Smooth muscle cell (in vitro differentiated cells): ENCODE measurements around the gene COPB2. TPM values are rescaled to one million over a fixed set of nuclear protein-coding genes. Genes with fewer than 3 reads are reported as not detected.
A peak's percentile ranks its signal among the peaks of the same experiment; 100 is the strongest.

Experiments
- DNase-seq: peaks from one replicate; lab custom pipeline; 2025; ENCODE audit not compliant: unreplicated experiment; lab: John Stamatoyannopoulos, UW
- H2AFZ ChIP-seq: fragments of 200-600 bp; sonication (generic); 2 replicates; pipeline ENCODE4 v1.6.0; 2016; ENCODE audit warnings: antibody characterized with exemption, low read depth, mild to moderate bottlenecking
- H3F3A ChIP-seq: fragments of 200-600 bp; sonication (generic); 2 replicates; pipeline ENCODE4 v1.6.0; 2017; ENCODE audit warnings: antibody characterized with exemption, low read depth
- H3K27ac ChIP-seq: fragments of 200-600 bp; sonication (generic); 2 replicates; pipeline ENCODE4 v1.5.1; 2016; ENCODE audit warnings: low read depth, mild to moderate bottlenecking
- H3K27me3 ChIP-seq: fragments of 200-600 bp; sonication (generic); 2 replicates; pipeline ENCODE4 v1.6.1; 2016; ENCODE audit warnings: low read depth, mild to moderate bottlenecking
- H3K36me3 ChIP-seq: fragments of 200-600 bp; sonication (generic); 2 replicates; pipeline ENCODE4 v1.5.1; 2016; ENCODE audit warnings: low read depth
- H3K4me1 ChIP-seq: fragments of 200-600 bp; sonication (generic); 2 replicates; pipeline ENCODE4 v1.5.1; 2016; ENCODE audit warnings: low read depth
- H3K4me2 ChIP-seq: fragments of 200-600 bp; sonication (generic); 2 replicates; pipeline ENCODE4 v1.6.0; 2016; ENCODE audit warnings: mild to moderate bottlenecking
- H3K4me3 ChIP-seq: fragments of 200-600 bp; sonication (generic); 2 replicates; pipeline ENCODE4 v1.5.1; 2016; ENCODE audit warnings: mild to moderate bottlenecking
- H3K79me2 ChIP-seq: fragments of 200-600 bp; sonication (generic); 2 replicates; pipeline ENCODE4 v1.6.0; 2016; ENCODE audit warnings: low read depth, mild to moderate bottlenecking
- H3K9ac ChIP-seq: fragments of 200-600 bp; sonication (generic); 2 replicates; pipeline ENCODE4 v1.6.0; 2016; ENCODE audit warnings: low read depth
- H3K9me3 ChIP-seq: fragments of 200-600 bp; sonication (generic); replicated peaks from 2 replicates; pipeline ENCODE4 v1.5.1; 2016; ENCODE audit warnings: low read depth
- H4K20me1 ChIP-seq: fragments of 200-600 bp; sonication (generic); 2 replicates; pipeline ENCODE4 v1.6.0; 2016; ENCODE audit warnings: low read depth
- WGBS: methylation state at CpG from one replicate; pipeline ENCODE4 v1.1.7; 2016; ENCODE audit warnings: low lambda C conversion rate; 5-methylcytosine and 5-hydroxymethylcytosine counted together
- polyA plus RNA-seq: library from polyadenylated mRNA; unstranded; fragments of >200 nt; fragmentation: Nextera tagmentation; extraction: Ambion mirVana; gene quantifications from 2 replicates; pipeline ENCODE4 v1.2.1, GENCODE V29; 2016
- total RNA-seq: library from RNA; depleted of rRNA; stranded (reverse); fragments of >200 nt; gene quantifications from 2 replicates; pipeline ENCODE4 v1.2.3, GENCODE V29; 2014
- TF ChIP-seq, protein P1 (sequence below): fragments of 200-600 bp; sonication (generic); IDR thresholded peaks from 2 replicates; pipeline ENCODE4 v1.5.1; 2017; ENCODE audit warnings: borderline replicate concordance, mild to moderate bottlenecking, antibody characterized with exemption; ENCODE audit not compliant: insufficient read depth, poor library complexity, severe bottlenecking

COPB2 gene
- total and polyA plus RNA-seq, 2 experiments from 2014 or later = 157 to 194 TPM

GRCh38 chr3:139380575-139380974 is 8.9 kb downstream of the COPB2 start:
- peaks cover 43% of the 10 kb centered on the region for H3K36me3 ChIP-seq

GRCh38 chr3:139378587-139379241 is 10.7 kb downstream of the COPB2 start:
- WGBS = 94% methylated on average over 3 of the region's 3 CpGs
- TF ChIP-seq, protein P1, sequence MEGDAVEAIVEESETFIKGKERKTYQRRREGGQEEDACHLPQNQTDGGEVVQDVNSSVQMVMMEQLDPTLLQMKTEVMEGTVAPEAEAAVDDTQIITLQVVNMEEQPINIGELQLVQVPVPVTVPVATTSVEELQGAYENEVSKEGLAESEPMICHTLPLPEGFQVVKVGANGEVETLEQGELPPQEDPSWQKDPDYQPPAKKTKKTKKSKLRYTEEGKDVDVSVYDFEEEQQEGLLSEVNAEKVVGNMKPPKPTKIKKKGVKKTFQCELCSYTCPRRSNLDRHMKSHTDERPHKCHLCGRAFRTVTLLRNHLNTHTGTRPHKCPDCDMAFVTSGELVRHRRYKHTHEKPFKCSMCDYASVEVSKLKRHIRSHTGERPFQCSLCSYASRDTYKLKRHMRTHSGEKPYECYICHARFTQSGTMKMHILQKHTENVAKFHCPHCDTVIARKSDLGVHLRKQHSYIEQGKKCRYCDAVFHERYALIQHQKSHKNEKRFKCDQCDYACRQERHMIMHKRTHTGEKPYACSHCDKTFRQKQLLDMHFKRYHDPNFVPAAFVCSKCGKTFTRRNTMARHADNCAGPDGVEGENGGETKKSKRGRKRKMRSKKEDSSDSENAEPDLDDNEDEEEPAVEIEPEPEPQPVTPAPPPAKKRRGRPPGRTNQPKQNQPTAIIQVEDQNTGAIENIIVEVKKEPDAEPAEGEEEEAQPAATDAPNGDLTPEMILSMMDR = no peak
- Histone ChIP-seq H3F3A (peaks cover 5% of the 10 kb centered on the region), H3K27me3 (no peaks in the 10 kb centered on the region), H2AFZ (no peak overlapping the region), H3K9me3 (no peaks in the 10 kb centered on the region), H3K4me3 (no peak overlapping the region), H3K36me3 (peaks cover 60% of the 10 kb centered on the region), H3K9ac (no peak overlapping the region), H3K27ac (no peak overlapping the region), H3K4me1 (no peaks in the 10 kb centered on the region), H3K4me2 (no peak overlapping the region), H4K20me1 (peaks cover 100% of the 10 kb centered on the region), H3K79me2 (peaks cover 89% of the 10 kb centered on the region)
- no peak for DNase-seq

More at GRCh38 chr3:139380575-139380974, 8.9 kb downstream of the COPB2 start:
- H3K4me2 ChIP-seq = no peak overlapping the region
- no peaks in the 10 kb centered on the region for H3K27me3 ChIP-seq
- TF ChIP-seq, protein P1 = no peak
- peaks cover 100% of the 10 kb centered on the region for H4K20me1 ChIP-seq
- no peak for DNase-seq
- WGBS = 95% methylated on average over 4 of the region's 4 CpGs
- no peaks in the 10 kb centered on the region for H3K9me3 ChIP-seq
- H3K9ac ChIP-seq = no peak overlapping the region
- no peak overlapping the region for H3K4me3 ChIP-seq
- peaks cover 99% of the 10 kb centered on the region for H3K79me2 ChIP-seq
- no peak overlapping the region for H3K27ac ChIP-seq
- H3K4me1 ChIP-seq = no peaks in the 10 kb centered on the region
- no peak overlapping the region for H2AFZ ChIP-seq
- peaks cover 5% of the 10 kb centered on the region for H3F3A ChIP-seq

DNA sequence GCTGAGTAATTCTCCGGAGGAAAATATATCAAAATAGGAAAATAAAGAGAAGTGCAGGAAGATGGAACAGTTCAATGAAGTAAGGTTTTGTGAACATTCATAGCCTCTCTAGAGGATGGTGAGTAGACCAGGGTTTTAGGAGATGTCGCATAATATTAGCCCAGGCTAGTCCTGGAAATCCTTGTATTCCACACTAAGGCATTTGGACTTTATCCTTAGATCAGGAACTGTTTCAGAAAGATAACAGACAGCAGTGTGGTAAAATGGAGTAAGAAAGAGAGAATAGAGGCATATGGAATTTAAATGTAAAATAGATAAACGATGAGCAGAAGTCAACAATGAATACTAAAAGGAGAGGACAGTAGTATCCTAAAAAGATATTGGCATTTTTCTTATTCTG is 12.1 kb downstream of the COPB2 start:
- Histone ChIP-seq H3K27ac (peak overlapping the region; percentile 11), H3K9me3 (no peaks in the 10 kb centered on the region), H3K79me2 (peaks cover 79% of the 10 kb centered on the region), H3K27me3 (no peaks in the 10 kb centered on the region), H3K4me2 (no peak overlapping the region), H3F3A (peaks cover 5% of the 10 kb centered on the region), H3K36me3 (peaks cover 64% of the 10 kb centered on the region), H2AFZ (no peak overlapping the region), H3K4me1 (no peaks in the 10 kb centered on the region), H3K9ac (no peak overlapping the region), H3K4me3 (no peak overlapping the region), H4K20me1 (peaks cover 100% of the 10 kb centered on the region)
- no peak for DNase-seq
- TF ChIP-seq, protein P1 = no peak
- WGBS = 99% methylated on average over 3 of the region's 3 CpGs

DNA sequence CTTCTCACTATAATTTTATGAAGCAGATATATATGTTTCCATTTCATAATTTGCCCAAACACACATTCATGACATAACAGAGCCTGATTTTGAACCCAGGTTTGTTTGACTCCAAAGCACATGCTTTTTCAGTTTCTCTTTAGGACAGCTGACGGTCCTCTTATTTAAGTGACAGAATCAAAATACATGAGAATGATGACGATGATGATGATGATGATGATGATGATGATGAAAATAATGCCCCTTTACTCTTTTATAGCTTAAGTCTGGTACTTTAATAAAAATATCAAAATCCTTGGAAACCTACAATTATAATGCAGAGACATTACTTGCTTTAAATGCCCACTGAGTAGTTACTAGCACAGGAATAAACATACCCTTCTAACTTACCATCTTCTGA is 15.3 kb downstream of the COPB2 start:
- H3K27ac ChIP-seq = no peak overlapping the region
- H3K4me1 ChIP-seq = no peaks in the 10 kb centered on the region

More for the DNA sequence above, 15.3 kb downstream of the COPB2 start:
- WGBS = 92% methylated on average over 2 of the region's 2 CpGs
- no peak overlapping the region for H2AFZ ChIP-seq
- no peaks in the 10 kb centered on the region for H3K27me3 ChIP-seq
- no peak overlapping the region for H3K4me2 ChIP-seq
- H3F3A ChIP-seq = peaks cover 5% of the 10 kb centered on the region
- H3K4me3 ChIP-seq = no peak overlapping the region
- H3K9me3 ChIP-seq = no peaks in the 10 kb centered on the region
- H4K20me1 ChIP-seq = peaks cover 99% of the 10 kb centered on the region
- TF ChIP-seq, protein P1 = no peak
- peaks cover 79% of the 10 kb centered on the region for H3K36me3 ChIP-seq
- H3K9ac ChIP-seq = no peak overlapping the region
- no peak for DNase-seq
- H3K79me2 ChIP-seq = peaks cover 63% of the 10 kb centered on the region
